Parietal lobe (tissue), 2 donors: ENCODE data around the gene TOPBP1. TPM values are rescaled to one million over a fixed set of nuclear protein-coding genes. Genes with fewer than 3 reads are reported as not detected.

ENCODE experiments used
- small RNA-seq: library from RNA; depleted of rRNA; stranded (forward); fragments of <200 nt; gene quantifications from one replicate; pipeline ENCODE3, GENCODE V24; 2014; ENCODE audit warnings: low replicate concordance
- total RNA-seq: library from RNA; depleted of rRNA; stranded (reverse); fragments of >200 nt; gene quantifications from one replicate; pipeline ENCODE4 v1.2.3, GENCODE V29; 2014

Gene TOPBP1
- total RNA-seq: 89.2 TPM

DNA sequence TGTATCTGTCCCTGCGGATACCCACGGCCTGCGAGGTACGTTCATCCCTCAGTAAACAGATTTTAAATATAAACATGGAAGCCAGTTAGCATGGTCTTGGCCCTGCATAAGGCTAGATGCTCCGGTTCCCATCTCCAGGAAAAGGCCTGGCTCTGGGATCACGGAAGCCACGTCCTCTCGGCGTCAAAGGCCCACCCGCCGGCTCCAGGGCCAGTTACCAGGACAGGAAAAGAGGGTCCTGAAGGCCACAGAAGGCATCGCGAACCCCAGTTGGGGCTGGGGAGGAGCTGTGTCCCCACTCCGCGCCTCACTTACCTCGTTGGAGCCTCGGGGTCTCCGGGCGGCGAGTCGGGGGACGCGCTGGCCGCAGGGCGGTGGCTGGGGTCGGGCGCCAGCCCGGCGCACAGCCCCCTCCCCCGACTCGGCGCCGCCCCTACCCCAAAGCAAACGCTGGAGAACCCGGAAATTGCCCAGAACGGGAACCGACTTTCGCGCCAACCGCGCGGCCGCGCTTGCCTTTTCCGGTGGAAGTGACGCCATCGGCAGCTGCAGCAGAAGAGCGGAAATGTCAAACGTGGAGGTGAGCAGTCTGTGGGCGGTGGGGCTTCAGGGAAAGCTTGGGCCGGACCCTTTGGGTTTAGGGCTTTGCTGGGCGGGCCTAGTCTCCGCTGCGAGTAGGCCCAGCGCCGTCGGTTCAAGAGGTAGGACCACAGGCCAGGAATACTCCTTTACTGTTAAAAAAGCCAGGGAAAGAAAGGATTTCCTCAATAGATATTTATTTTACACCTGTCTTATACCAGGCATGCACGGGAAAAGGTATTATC, at the start of gene TOPBP1:
Gene TOPBP1 (minus strand): TSS at position 488 of the 824 bp plus-strand sequence. CDS start 814 bp downstream, outside the sequence.

DNA sequence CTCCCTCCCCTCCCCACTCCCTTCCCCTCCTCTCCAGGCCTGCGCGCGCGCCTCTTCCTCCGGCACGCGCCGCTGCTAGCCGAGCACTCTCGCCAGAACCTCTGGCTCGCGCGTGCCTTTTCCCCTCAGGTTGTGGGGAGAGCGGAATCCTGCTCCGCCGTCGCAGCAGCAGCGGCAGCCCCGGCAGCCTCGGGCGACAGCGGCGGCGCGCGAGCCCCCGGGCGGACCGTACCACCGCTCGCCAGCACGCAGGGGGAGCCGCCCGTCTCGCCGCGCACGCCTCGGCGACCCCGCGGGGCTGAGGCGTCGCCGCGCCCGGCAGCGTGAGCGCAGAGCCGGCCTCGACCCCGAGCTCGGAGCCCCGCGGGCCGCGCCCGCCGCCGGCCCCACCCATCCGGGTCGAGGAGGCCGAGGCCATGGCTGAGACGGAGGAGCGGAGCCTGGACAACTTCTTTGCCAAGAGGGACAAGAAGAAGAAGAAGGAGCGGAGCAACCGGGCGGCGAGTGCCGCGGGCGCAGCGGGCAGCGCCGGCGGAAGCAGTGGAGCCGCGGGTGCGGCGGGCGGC, 88.0 kb downstream of the TOPBP1 start, which contains the start of gene CDV3:
Gene CDV3 (plus strand): TSS at position 58 of the 566 bp plus-strand sequence. CDS start 359 bp downstream, at position 417.

Small RNA genes within 50 kb of the gene (small RNA-seq; reads per million reads assigned to genes)
- gene RF00438: not detected
- not detected for gene RNA5SP140
- not detected for gene RNU6-678P

Other genes starting within 250 kb of the TOPBP1 start
- gene CDV3, start 88.3 kb downstream of the TOPBP1 start, total RNA-seq: 87.0 TPM
- gene TF, start 84.5 kb upstream of the TOPBP1 start, total RNA-seq: 7.2 TPM
- gene SRPRB, start 143.9 kb upstream of the TOPBP1 start, total RNA-seq: 30.4 TPM
- 64.2 TPM for gene RAB6B, start 233.9 kb upstream of the TOPBP1 start, total RNA-seq